Activated CD4-positive, CD25-positive, alpha-beta regulatory T cell treated with anti-CD3 and anti-CD28 coated beads, Interleukin-2, amount 50 U/mL, for 16 hours (primary cell): ENCODE data around the gene ZDHHC4.

ENCODE experiments used
- DNase-seq: peaks from one replicate; pipeline ENCODE4 v3.0.0-alpha.2; 2020; ENCODE audit warnings: low read depth, low spot score

ZDHHC4 gene

DNA sequence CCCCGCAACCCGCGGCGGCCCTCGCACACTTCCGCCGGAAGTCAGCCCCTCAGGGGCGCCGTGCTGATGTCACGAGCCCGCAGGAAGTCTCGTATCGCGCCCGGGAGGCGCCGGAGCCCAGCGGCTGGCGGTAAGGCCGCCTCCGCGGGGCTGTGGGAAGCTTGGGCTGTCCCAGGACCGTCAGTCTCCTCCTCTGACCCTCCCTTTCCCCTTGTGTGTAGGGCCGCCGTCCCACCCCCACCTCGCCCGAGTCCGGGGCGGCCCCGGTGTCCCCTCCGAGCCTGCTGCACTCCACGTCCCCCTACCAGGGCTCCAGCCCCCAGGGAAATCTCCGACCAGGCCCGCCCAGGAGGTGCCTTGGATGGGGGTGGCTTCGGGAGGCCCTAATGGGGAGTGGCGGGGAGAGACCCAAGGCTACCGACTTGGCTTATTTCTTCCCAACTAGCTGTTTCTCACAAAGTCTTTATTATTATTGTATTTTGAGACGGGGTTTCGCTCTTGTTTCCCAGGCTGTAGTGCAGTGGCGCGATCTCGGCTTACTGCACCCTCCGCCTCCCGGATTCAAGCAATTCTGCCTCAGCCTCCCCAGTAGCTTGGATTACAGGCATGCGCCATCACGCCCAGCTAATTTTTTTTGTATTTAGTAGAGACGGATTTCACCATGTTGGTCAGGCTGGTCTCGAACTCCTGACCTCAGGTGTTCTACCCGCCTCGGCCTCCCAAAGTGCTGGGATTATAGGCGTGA, at the start of gene ZDHHC4:
ZDHHC4 (plus strand) TSS at position 86 of the 745 bp plus-strand sequence. CDS start 3,108 bp downstream, outside the sequence.
- peak; percentile 71 for DNase-seq

DNA sequence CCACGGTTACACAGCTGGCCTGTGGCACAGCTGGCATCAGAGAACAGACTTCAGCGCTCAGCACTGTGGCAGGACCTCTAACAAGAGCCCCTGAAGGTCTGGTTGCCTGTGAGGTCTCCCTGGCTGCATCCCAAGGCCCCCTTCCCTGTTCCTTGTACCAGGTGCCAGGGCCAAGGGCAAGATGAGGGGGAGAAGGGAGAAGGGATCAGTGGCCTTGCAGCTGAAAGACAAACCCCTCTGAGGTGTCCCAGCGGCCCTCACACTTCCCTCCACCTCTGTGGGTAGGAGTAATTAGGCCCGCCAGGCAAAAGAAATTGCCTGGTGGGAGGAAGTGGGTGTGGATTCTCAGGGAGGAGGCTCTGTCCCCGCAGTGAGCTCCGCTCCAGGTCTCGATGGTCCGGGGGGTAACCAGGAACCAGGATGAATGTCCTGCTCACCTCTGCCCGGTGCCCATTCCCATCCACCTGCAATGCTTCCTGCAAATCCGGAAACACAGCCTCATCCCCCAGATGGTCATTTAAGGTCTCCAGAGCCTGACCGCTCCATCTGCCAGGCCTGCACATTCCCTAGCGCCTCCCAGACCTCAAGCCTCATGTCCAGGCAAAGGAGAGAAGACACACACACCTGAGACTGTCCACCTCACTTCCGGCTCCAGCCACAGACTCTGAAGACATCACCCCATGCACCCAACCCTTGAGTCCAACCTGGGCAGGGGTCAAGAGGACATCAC, 48.7 kb upstream of the ZDHHC4 start:
- no peak for DNase-seq

DNA sequence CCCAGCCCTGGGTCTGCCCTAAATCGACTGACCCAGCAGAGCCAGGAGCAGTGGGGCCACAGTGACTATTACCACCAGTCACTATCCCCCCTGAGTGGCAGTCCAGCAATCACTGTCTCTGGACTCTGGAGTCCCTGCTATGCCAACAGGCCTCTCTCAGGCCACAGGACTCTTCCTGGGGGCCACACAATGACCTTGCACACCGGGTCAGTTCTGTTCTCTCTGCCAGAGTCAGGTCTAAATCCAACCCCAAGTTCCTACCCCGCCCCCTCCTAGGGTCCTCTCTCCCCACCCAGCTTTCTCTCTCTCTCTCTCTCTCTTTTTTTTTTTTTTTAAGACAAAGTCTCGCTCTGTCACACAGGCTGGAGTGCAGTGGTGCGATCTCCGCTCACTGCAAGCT, 47.6 kb upstream of the ZDHHC4 start:
- no peak for DNase-seq

DNA sequence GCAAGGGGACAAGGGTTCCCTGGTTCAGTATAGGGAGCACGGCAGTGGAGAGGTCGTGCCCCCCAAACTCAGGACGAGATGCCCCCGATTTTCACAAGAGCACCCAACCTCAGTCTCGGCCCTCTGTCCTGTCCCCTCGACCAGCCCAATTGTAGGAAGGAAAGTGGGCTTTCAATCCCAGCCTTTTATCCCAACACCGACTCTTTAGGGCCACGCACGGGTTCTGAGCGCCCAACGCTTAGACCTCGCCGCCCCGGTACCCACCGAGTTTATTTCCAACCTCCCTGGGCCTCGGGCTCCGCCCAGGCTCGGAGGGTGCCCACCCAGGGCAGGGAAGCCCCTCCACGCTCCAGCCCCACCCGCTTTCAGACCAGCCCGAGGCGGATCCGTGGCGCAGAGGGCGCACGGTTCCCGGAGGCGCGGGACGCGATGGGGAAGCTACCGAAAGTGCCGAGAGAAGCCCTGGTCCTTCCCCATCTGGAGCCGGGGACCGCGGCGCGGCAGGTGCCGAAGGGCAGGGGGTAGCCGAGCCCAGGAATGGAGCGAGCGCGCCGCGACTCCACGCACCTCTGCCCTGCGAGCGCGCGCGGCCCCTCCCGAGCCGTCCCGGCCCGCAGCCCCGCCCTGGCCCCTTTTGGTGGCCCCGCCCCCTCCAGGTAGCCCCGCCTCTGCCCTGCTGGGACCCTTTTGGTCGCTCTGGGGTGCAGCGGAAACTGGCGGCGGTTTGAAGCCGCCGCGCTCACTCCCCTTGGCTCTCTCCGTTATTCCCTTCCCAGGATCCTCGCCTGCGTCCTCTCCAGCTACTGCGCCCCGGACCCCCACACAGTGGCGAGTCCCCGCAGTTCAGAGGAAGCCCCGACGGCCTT, 46.4 kb upstream of the ZDHHC4 start:
- no peak for DNase-seq

DNA sequence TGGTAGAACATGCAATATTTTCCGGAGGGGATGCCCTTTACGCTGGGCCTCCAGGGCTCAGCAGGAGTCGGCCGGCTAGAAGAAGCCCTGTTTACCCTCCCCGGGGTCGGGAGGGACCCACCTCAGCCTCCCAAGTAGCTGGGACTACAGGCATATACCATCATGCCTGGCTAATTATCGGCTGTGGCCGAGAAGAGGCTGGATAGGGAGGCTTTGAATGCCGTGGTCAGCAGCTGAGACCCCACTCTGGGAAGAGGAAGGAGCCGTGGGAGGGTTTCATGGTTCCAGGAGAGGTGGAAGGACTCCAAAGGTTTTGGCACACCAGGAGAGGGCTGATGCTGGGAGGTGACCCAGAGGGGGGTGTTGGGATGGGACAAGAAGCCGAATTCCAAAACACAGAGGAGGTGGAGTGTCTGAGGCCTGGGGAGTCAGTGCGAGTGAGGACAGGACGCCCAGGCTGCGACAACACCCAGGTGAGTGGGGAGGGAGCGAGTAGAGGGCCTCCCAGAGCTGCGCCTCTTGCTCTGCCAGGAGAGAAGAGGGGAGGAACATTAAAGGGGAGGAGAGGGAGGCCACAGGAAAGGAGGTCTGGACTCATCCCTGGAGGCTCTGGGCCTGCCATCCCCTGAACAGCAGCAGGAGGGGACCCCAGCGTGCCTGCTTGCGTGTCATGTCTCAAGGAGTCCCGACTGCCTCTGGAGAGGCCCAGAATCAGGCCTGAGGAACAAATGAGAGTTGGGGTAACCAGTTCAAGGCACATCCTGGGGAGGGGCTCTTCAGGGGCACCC, 45.6 kb upstream of the ZDHHC4 start:
- DNase-seq = no peak

DNA sequence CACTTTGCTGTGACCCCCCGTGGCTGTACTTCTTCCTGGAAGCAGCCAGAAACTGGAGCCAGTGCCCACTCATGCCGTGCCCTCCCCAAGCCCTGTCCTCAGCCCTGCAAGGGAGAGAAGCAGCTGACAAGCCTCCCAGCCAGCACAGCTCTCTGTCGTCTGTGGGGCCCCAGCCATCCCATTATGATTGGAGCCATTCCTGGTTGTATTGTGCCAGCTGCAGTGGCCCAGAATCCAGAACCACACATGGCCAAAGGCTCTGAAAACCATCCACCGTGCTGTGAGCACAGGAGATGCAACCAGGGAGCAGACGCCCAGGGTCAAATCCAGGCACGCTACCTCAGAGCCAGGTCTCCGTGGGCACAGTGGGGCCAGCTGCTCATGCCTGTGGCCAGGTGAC, 44.7 kb upstream of the ZDHHC4 start:
- DNase-seq = no peak

DNA sequence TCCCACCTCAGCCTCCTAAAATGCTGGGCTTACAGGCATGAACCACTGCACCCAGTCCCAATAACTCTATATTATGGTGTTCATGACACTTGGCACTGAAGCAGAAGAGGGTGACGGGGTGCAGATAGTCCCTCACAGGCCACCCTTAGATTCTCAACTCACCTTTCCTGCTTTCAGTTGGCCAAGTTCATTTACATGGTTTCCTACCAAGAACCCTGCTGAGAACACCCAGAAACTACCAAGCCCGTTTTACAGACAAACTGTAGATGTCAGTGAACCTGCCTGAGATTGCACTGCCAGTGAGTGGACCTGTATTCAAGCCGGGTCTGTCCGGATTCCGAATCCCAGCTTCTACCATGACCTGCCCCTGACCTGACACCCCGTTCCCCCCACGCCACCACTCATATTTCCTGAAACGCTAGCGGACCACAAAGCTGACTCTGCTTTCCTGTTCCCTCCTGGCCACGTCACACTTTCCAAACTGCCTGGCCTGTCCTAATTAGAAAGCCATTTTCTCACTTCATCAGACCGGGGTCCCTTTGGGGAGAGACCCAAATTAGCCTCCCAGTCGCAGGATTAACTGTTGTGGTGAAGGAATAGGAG, 43.3 kb upstream of the ZDHHC4 start:
- DNase-seq = no peak

DNA sequence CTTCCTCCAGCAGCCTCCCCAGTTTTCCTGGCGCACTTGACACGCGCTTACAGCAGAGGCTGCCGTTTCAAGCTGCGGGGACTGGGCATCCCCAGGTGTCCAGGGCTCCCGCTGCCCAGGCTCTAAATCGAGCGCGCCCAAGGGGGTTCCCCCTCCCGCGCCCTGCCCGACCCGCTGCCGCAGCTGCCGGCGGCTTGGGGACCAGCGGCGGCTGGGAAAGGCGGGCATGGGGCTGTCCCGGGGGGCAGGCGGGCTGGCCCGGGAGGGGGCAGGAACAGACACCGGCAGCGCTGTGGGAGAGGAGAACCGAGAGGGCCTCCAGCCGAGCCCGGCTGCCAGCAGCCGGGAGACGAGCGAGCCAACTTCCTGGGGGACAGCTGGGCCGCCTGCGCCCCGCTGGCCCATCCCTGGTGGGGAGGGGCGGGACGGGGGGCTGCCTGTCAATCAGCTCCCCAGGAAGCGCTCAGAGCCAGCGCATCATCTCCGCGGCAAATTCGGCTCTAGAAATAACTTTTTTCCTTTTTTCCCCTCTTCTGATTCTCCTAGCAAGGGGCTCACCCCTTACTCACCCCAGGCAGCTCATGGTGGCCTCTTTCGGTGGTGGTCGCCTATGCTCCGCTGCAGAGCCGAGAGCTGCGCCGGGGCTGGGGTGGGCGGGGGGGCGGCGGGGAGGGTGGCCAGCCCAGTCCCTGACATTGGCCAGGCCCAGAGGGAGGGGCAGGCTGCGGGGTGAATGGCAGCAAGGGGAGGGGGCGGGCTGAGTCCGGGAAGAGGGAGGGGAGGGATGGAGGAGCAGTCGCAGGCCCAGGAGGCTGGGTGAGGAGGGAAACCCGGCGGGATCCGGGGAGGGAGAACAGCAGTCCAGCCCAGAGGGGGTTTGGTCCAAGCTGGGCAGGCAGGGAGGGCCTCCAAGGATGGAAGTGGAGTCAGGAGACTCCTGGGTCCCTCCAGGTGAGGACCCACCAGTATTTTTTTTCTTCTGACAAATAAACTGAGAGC, 40.7 kb upstream of the ZDHHC4 start:
- DNase-seq = no peak

DNA sequence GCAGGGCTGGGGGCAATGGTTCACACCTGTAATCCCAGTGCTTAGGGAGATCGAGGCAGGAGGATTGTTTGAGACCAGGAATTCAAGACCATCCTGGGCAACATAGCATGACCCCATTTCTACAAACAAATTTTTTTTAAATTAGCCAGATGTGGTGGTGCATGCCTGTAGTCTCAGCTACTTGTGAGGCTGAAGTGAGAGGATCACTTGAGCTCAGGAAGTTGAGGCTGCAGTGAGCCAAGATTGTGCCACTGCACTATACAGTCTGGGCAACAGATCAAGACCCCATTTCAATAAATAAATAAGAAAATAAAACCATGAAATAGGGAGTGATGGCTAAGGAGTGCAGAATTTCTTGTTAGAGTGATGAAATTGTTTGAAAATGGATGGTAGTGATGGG, 34.9 kb upstream of the ZDHHC4 start:
- no peak for DNase-seq

DNA sequence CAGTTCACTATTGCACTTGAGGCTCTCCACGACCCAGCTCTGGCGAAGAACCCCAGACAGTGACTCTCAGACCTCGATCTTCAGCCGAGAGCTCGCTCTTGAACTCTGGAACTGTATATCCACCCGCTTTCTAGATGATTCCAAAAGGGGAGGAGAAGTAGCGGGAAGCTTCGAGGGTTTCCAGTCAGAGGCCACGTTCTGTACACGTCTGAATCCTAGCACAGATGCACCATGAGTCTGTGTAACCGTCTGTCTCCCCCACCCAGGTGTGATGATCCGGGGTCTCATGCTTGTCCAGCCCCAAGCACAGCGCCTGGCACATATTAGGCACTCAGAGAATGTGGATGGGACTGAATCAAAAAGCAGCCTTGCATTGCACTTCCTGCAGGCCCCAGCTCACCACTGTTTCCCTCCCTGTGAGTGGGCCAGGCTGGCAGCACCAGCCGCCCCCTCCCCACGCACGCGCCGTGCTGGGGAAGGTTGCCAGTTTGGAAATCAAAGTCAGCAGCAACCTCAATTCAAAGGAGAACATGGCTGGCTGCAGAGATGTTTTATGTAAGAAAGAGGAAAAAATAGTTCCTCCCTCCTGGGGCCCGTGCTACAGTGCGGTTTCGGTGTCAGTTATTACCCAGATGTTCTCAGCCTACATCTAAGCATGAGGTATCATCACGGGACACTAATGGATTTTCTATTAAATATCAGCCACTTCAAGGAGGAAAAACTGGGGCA, 31.7 kb upstream of the ZDHHC4 start:
- DNase-seq = no peak

DNA sequence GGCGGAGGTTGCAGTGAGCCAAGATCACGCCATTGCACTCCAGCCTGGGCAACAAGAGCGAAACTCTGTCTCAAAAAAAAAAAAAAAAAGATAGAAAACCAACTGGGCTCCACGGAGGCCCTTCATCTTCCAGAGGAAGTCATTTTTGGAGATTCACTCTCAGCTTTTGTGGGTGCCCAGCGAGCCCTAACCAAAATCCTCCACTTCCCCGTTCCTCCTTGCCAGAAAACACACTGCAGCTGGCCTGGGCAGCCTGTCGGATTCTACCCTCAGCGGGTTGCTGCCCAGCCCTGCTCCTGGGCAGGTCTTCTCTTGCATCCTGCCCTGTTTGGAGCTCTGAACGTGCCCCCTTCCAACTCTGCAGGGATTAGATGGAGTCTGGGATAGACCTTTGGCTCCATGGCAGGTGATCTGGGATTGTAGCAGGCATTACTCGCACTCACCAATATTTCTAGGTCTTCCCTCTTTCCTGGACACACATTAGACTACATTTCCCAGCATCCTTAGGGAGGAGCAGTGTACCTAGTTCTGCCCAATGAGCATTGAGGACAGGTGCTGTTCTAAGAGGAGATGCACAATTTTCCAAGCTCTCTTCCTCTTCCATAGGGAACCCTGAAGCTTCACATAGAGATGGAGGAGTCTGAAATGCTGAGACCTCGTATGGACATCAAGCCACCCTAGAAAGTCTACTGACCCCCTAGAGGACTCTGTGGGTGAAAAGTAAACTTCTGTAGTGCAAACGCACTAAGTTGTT, 30.6 kb upstream of the ZDHHC4 start:
- DNase-seq = no peak

DNA sequence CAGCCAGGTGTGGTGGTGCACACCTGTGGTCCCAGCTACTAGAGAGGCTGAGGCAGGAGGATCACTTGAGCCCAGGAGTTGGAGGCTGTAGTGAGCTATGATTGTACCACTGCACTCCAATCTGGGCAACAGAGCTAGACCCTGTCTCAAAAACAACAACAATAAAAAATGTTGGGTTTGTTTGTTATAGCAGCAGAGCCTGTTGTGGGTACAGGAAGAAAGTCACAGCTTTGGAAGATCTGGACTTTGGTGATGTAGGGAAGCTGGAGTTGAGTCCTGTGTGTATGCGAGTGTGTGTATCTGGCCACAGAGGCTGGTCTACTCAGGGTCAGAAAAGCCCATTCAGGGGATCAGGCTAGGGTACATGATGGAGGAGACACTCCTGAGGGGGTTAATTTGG, 29.9 kb upstream of the ZDHHC4 start:
- DNase-seq = no peak

DNA sequence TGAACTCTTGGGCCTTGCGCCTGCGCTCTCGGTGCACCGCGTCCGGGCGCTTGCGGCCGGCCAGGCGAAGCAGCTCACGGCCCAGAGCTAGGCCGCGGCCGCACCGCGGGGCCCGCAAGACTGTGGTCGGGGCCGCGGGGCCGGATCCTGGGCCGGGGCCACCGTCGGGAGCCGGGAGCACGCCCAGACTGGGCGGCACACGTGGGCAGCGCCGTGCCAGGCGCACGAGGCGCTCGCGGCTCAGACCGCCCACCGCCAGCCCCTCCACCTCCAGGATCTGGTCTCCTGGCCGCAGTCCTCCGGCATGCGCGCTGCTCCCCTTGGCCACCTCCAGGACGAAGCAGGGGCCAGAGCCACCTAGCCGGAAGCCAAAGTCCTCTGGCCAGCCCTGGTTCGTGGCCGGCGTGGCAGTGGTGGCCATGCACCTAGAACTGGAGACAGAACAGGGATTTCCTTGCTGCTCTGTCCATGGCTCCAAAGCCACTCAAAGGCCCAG, 26.2 kb upstream of the ZDHHC4 start, which contains the start of gene GRID2IP:
GRID2IP (minus strand) TSS at position 446 of the 496 bp plus-strand sequence; CDS start at position 421, 25 bp downstream.
- DNase-seq = no peak

DNA sequence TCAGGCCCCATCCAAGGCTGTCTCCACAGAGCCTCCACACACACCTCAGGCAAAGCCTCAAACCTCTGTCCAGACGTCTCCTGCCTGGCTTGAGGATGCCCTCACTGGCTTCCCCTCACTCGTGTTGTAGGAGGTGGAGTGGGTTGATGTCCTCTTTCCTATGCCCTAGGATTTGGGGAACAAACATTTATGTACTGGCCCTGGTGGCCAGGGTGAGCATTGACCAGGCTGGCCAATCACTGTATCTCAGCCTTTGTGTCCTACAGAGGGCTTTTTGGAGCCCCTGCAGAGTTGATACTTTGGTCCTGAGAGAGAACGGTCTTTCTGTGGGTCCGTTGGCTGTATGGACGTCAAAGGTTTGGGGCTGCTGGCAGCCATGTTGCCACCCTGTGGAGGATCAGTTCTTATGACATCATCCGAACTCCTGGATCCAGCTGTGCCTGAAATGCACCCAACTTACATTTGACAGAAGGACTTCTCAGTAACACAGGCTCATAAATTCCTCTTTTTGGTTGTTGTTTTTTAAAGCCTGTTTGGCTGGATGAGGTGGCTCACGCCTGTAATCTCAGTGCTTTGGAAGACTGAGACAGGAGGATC, 23.7 kb upstream of the ZDHHC4 start:
- no peak for DNase-seq

DNA sequence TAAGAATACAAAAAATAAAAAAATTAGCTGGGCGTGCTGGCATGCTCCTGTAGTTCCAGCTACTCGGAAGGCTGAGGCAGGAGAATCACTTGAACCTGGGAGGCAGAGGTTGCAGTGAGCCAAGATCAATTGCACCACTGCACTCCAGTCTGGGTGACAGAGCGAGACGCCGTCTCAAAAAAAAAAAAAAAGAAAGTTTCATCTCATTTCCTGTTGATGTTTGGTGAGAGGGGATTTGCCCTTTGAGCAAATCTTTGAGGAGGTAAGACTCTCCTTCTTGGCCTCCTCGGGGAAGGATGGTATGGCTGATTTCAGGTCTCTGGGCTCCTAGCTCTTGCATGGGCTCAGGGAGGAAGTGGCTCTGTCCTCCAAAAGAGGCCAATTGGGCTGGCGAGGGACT, 22.4 kb upstream of the ZDHHC4 start:
- no peak for DNase-seq

DNA sequence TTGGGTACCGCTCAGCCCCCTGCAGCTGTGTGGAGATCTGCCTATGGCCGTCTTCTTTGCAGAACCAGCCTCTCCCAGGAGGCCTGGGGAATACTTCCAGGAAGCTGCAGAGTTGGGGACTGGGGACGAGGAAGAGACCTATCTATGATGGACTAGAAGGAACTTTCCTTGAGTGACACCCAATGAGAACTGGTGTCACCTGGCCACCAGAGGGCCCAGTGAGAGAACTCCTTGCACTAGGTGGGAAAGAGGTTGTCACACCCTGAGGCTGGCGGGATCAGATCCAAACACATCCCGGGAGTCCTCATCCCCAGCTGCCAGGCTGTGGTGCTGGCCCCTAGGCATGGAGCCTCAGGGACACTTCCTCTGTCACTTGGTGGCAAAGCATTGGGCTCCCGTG, 21.1 kb upstream of the ZDHHC4 start:
- no peak for DNase-seq

DNA sequence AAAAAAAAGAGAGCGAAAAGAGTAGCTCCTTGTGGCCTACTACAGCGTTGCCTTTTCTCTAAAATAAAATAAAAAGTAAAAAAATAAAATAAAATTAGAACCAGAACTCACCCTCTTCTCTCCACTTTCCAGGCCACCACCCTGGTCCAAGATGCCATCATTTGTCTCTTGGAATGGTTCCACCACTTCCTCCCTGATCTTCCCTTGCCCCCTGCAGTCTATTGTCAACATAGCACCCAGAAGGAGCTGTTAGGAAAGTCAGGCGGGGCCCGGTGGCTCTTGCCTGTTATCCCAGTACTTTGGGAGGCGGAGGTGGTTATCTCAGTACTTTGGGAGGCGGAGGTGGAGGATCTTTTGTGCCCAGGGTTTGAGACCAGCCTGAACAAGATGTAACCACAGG, 18.4 kb upstream of the ZDHHC4 start:
- no peak for DNase-seq

DNA sequence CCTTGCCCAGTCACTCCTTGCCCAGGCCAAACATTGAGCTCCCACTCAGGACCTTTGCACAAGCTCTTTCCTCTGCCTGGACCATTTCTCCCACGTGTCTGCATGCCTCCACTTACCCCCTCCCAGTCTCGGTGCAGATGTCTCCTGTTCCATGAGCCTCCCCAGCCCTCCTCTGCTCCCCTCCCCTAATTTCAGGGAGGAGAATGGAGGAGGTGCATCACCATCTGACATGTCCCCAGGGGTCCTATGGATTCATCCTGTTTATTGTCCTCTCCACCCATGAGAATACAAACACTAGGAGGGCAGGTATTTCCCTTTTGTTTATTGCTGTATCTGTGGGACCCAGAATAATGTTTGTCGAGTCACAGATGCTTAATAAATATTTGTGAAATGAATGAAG, 17.4 kb upstream of the ZDHHC4 start:
- DNase-seq = no peak
